Neutrophil (primary cell): ENCODE measurements around the gene SPTA1.
"Not testable (repeated sequence)": the region's sequence is repeated elsewhere in the genome, so short reads cannot be mapped to it uniquely, and the experiment has no call there.

Experiments used
- H3K27ac ChIP-seq: fragments of 200-600 bp; sonication (generic); 2 replicates; pipeline ENCODE4 v1.5.1; 2016; ENCODE audit warnings: mild to moderate bottlenecking, moderate library complexity
- H3K27me3 ChIP-seq: fragments of 200-600 bp; sonication (generic); 2 replicates; pipeline ENCODE4 v1.6.0; 2016; ENCODE audit warnings: mild to moderate bottlenecking
- H3K36me3 ChIP-seq: fragments of 200-600 bp; sonication (generic); 2 replicates; pipeline ENCODE4 v1.5.1; 2017
- H3K4me1 ChIP-seq, 2 experiments: fragments of 200-600 bp in 1 of 2; sonication (generic) in 1 of 2; 1 replicate in 1 of 2; 2 replicates in 1 of 2; pipeline versions ENCODE4 v1.5.1 to v1.6.1; 2013 to 2016; ENCODE audit warnings: low read depth in 1 of 2, low read length in 1 of 2, mild to moderate bottlenecking in 1 of 2, moderate library complexity in 1 of 2; ENCODE audit not compliant: control insufficient read depth in 1 of 2, insufficient read depth in 1 of 2
- H3K4me3 ChIP-seq, 2 experiments: fragments of 200-600 bp in 1 of 2; sonication (generic) in 1 of 2; 1 replicate in 1 of 2; 2 replicates in 1 of 2; pipeline ENCODE4 v1.5.1; 2013 to 2016; ENCODE audit warnings: low read depth in 1 of 2, low read length in 1 of 2, mild to moderate bottlenecking in 1 of 2, moderate library complexity in 1 of 2
- H3K9me3 ChIP-seq: fragments of 200-600 bp; sonication (generic); 2 replicates; pipeline ENCODE4 v1.5.1; 2016
- CTCF ChIP-seq: fragments of 200-600 bp; sonication (generic); IDR thresholded peaks from 2 replicates; pipeline ENCODE4 v1.5.1; 2016; ENCODE audit warnings: antibody characterized with exemption

Gene SPTA1

GRCh38 chr1:158694596-158694995 is 8.1 kb upstream of the SPTA1 start:
- no peak overlapping the region for H3K27ac ChIP-seq
- no peaks in the 10 kb centered on the region for H3K4me1 ChIP-seq
- no peaks in the 10 kb centered on the region for H3K27me3 ChIP-seq
- H3K36me3 ChIP-seq: no peaks in the 10 kb centered on the region
- no peak for TF ChIP-seq CTCF
- no peaks in the 10 kb centered on the region for H3K9me3 ChIP-seq
- no peak overlapping the region for H3K4me3 ChIP-seq

- TF ChIP-seq CTCF: no peak
- Histone ChIP-seq H3K4me1 (no peaks in the 10 kb centered on the region), H3K9me3 (no peaks in the 10 kb centered on the region), H3K36me3 (no peaks in the 10 kb centered on the region), H3K27me3 (no peaks in the 10 kb centered on the region), H3K27ac (no peak overlapping the region), H3K4me3 (no peak overlapping the region)
Observed at GRCh38 chr1:158692356-158692755, 5.8 kb upstream of the SPTA1 start.

GRCh38 chr1:158691907-158692306 is 5.4 kb upstream of the SPTA1 start:
- no peak overlapping the region for H3K4me3 ChIP-seq
- H3K27ac ChIP-seq: no peak overlapping the region
- H3K4me1 ChIP-seq: no peaks in the 10 kb centered on the region
- H3K36me3 ChIP-seq: no peaks in the 10 kb centered on the region
- H3K27me3 ChIP-seq: no peaks in the 10 kb centered on the region
- no peak for TF ChIP-seq CTCF
- H3K9me3 ChIP-seq: no peaks in the 10 kb centered on the region

GRCh38 chr1:158691149-158691548 is 4.6 kb upstream of the SPTA1 start:
- not testable (repeated sequence) for H3K36me3 ChIP-seq, H3K27ac ChIP-seq, H3K27me3 ChIP-seq, H3K4me1 ChIP-seq, H3K9me3 ChIP-seq, H3K4me3 ChIP-seq

GRCh38 chr1:158689875-158690274 is 3.4 kb upstream of the SPTA1 start:
- H3K4me3 ChIP-seq: no peak overlapping the region
- H3K27me3 ChIP-seq: no peaks in the 10 kb centered on the region
- H3K9me3 ChIP-seq: no peaks in the 10 kb centered on the region
- H3K27ac ChIP-seq: no peak overlapping the region
- no peaks in the 10 kb centered on the region for H3K36me3 ChIP-seq
- TF ChIP-seq CTCF: no peak
- peaks cover 3 to 6% of the 10 kb centered on the region in 2 experiments for H3K4me1 ChIP-seq

- H3K27ac ChIP-seq: no peak overlapping the region
- H3K27me3 ChIP-seq: no peaks in the 10 kb centered on the region
- no peaks in the 10 kb centered on the region for H3K36me3 ChIP-seq
- H3K4me1 ChIP-seq: peaks cover 3 to 6% of the 10 kb centered on the region in 2 experiments
- H3K4me3 ChIP-seq: no peak overlapping the region
- no peak for TF ChIP-seq CTCF
- no peaks in the 10 kb centered on the region for H3K9me3 ChIP-seq
Observed at GRCh38 chr1:158689110-158689509, 2.6 kb upstream of the SPTA1 start.

- not testable (repeated sequence) for H3K27ac ChIP-seq, H3K9me3 ChIP-seq, H3K4me1 ChIP-seq, H3K27me3 ChIP-seq, H3K4me3 ChIP-seq, H3K36me3 ChIP-seq
Observed at GRCh38 chr1:158688343-158688742, 1.8 kb upstream of the SPTA1 start.
